Lower leg skin (tissue), 4 donors: Measurements from ENCODE around the gene CRMP1. TPM values are rescaled to one million over a fixed set of nuclear protein-coding genes. Genes with fewer than 3 reads are reported as not detected.

ENCODE experiments used
- DNase-seq, 2 donors: peaks; one replicate each; pipeline ENCODE4 v3.0.0-alpha.2; 2019; ENCODE audit warnings: low spot score in 2 of 2
- H3K4me3 ChIP-seq: fragments of 200-600 bp; sonication (generic); 2 replicates; pipeline ENCODE4 v1.5.1; 2017; ENCODE audit warnings: mild to moderate bottlenecking, low read depth; ENCODE audit not compliant: poor library complexity, severe bottlenecking
- POLR2A ChIP-seq, 2 donors: fragments of 450-650 bp; IDR thresholded peaks; one replicate each; pipeline ENCODE4 v1.6.1; 2016 to 2017; ENCODE audit warnings: antibody characterized with exemption in 2 of 2, mild to moderate bottlenecking in 1 of 2, moderate library complexity in 1 of 2
- WGBS, 2 donors: methylation state at CpG; one replicate each; pipeline ENCODE4 v1.1.5; 2018; 5-methylcytosine and 5-hydroxymethylcytosine counted together
- intact Hi-C: fragments of 100-400 bp; cut with DNase I; formaldehyde crosslinking; loops from one replicate; pipeline ENCODE4 v1.15.0; 2023; ENCODE audit warnings: low total_unique reads
- total RNA-seq, 4 donors: library from RNA; depleted of rRNA; stranded (reverse); fragments of >200 nt; gene quantifications; one replicate each; pipeline ENCODE4 v1.1.0, GENCODE V29; 2016
- TF ChIP-seq, protein P1 (sequence below), 3 donors: fragments of 450-650 bp; IDR thresholded peaks; one replicate each; pipeline ENCODE4 v1.5.1; 2016; ENCODE audit warnings: antibody characterized with exemption in 3 of 3, mild to moderate bottlenecking in 3 of 3, moderate library complexity in 2 of 3

Gene CRMP1
- total RNA-seq, 4 donors from 2014 or later: 0.17 to 1.2 (median 0.17) TPM; not detected in 1

DNA sequence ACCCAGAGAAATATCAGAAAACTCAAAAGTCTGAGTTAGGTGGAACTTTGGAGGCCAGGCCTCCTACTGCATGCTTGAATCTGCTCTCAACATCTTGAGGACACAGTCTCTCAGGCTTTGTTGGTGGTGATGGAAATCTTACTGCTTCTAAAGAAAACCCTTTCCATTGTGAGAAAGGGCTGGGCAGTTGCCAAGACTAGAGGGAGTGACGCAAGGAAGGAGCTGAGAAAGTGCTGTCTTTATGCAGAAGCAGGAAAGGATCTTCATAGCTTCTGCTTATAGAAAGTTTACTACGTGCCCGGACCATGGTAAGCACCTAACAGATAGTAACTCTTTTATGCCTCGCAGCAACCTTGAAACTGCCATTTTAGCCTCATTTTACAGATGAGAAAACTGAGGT lies 2.4 kb upstream of the CRMP1 start:
- H3K4me3 ChIP-seq: no peak overlapping the region
- DNase-seq: no peak
- intact Hi-C loops: no loop called here
- TF ChIP-seq, protein P1, sequence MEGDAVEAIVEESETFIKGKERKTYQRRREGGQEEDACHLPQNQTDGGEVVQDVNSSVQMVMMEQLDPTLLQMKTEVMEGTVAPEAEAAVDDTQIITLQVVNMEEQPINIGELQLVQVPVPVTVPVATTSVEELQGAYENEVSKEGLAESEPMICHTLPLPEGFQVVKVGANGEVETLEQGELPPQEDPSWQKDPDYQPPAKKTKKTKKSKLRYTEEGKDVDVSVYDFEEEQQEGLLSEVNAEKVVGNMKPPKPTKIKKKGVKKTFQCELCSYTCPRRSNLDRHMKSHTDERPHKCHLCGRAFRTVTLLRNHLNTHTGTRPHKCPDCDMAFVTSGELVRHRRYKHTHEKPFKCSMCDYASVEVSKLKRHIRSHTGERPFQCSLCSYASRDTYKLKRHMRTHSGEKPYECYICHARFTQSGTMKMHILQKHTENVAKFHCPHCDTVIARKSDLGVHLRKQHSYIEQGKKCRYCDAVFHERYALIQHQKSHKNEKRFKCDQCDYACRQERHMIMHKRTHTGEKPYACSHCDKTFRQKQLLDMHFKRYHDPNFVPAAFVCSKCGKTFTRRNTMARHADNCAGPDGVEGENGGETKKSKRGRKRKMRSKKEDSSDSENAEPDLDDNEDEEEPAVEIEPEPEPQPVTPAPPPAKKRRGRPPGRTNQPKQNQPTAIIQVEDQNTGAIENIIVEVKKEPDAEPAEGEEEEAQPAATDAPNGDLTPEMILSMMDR (IDR thresholded peaks at IDR 0.05): no peak
- TF ChIP-seq POLR2A (IDR thresholded peaks at IDR 0.05): no peak
- WGBS, 2 donors: 63 to 64% methylated on average over 4 of the region's 4 CpGs

DNA sequence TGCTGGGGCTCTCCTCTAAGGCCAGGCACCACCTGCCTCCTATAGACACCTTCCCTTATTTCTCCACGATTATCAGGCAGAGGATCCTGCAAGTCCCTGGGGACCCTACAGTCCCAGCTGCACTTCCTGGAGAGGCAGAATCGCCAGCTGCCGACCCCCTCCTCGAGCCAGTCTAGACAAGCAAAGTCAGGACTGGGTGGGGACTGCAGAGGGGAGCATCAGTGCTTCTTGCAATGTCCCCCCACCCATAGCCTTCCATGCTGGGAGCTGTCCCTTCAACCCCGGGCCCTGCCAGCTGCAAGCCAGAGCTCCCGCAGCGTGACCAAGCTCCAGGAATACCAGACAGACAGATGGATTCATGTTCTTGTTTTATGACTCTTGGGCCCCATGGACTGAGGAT lies 1.4 kb upstream of the CRMP1 start:
- intact Hi-C loops: no loop called here
- no peak for TF ChIP-seq POLR2A (IDR thresholded peaks at IDR 0.05)
- TF ChIP-seq, protein P1 (IDR thresholded peaks at IDR 0.05): no peak
- H3K4me3 ChIP-seq: no peak overlapping the region
- WGBS, 2 donors: 18 to 21% methylated on average over 7 of the region's 7 CpGs
- DNase-seq: no peak

DNA sequence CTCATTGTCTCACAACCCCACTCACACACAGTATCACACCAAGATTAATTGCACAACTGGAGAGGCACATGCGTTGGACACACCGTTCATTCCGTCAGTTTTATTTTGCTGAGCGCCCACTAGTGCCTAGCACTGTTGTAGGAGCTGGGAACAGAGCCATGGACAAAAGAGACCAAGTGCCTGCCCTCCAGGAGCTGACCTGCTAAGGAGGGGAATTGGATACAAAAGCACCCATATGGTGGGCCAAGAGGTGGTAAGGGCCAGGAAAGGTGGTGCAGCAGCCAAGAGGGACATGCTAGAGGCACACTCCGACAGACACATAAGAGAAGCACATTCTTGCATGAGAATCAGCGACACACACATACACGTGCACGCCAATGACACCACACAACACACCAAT lies 705 bp upstream of the CRMP1 start:
- intact Hi-C loops: no loop called here
- 57 to 60% methylated on average over 8 of the region's 8 CpGs for WGBS, 2 donors
- H3K4me3 ChIP-seq: no peak overlapping the region
- DNase-seq: no peak
- TF ChIP-seq, protein P1 (IDR thresholded peaks at IDR 0.05): no peak
- TF ChIP-seq POLR2A (IDR thresholded peaks at IDR 0.05): no peak

DNA sequence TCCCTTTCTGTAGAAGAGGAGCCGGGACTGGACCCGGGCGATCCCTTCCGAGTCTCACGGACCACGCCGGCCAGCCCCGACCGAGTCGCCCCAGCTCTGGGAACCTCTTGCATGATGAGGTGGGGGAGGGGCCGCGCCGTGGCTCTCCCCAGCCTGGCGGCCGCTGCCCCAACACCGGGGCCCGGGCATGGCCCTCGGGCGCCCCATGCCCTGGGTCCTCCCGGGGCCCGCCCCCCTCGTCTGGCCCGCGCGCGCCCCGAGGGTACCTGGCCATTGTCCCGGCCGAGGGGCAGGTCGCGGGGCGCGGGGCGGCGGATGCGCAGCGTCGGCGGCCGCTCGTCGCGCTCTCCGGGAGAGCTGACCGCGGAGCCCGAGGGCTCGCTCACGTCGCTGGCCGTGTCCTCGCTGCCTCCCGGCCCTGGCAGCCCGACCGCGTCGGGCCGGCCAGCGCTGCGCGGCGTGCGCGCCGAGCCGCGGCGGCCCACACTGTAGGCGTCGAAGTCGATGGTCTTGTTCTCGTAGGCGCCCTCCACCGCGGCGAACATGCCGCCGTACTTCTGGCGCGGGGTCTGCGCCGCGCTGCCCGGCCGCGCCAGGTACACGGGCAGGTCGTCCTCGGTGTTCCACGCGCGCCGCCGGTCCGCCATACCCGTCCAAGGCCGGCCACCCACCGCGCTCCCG lies 423 bp downstream of the CRMP1 start:
- TF ChIP-seq, protein P1 (IDR thresholded peaks at IDR 0.05): no peak
- no peak for TF ChIP-seq POLR2A (IDR thresholded peaks at IDR 0.05)
- H3K4me3 ChIP-seq: no peak overlapping the region
- intact Hi-C loops: no loop called here
- DNase-seq: peak in 1 of 2 donors; percentile 45
- 0 to 8% methylated on average over 10 to 13 of the region's 100 CpGs for WGBS, 2 donors

DNA sequence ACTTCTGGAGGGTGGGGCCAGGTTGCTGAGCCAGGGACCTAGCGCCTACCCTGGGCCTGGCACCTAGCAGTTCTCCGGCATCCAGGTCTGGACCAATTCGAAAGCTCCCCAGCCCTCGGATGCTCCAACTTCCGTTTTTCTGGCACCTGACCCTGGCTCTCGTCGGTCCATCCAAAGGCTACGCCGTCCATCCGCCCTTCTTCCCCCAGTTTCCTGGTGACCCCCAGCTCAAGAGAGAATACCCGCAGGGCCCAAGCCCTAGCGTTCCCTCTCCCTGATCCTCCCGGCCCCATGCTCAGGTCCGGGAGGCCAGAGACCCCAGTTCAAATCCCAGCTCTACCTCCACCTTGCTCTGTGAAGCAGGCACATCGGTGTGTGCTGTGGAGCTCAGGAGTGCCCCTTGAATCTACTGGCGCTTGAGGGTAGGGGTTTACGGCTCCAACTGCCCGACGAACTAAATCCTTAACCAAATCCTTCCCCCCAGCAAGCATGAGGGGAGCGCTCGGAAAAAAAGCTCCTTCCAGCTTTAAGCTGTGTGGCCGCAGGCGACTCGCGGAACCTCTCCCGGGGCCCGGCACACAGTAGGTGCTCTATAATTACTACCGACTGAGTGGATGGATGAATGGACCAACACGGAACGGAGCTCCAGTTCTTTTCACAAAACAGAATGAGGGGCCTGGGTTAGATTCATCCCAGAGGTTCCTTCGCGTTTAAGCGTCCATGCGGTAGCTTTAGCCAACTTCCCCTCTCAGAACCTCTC lies 1.1 kb downstream of the CRMP1 start:
- intact Hi-C loops: no loop called here
- TF ChIP-seq, protein P1 (IDR thresholded peaks at IDR 0.05): no peak
- TF ChIP-seq POLR2A (IDR thresholded peaks at IDR 0.05): no peak
- no peak for DNase-seq
- 13 to 17% methylated on average over 34 of the region's 34 CpGs for WGBS, 2 donors
- H3K4me3 ChIP-seq: no peak overlapping the region
